ENCODE data around the gene DCUN1D2. TPM values are rescaled to one million over a fixed set of nuclear protein-coding genes. Genes with fewer than 3 reads are reported as not detected.

DCUN1D2 gene
- total RNA-seq, 1 experiment from 2014 or later, result 11.6 TPM

DNA sequence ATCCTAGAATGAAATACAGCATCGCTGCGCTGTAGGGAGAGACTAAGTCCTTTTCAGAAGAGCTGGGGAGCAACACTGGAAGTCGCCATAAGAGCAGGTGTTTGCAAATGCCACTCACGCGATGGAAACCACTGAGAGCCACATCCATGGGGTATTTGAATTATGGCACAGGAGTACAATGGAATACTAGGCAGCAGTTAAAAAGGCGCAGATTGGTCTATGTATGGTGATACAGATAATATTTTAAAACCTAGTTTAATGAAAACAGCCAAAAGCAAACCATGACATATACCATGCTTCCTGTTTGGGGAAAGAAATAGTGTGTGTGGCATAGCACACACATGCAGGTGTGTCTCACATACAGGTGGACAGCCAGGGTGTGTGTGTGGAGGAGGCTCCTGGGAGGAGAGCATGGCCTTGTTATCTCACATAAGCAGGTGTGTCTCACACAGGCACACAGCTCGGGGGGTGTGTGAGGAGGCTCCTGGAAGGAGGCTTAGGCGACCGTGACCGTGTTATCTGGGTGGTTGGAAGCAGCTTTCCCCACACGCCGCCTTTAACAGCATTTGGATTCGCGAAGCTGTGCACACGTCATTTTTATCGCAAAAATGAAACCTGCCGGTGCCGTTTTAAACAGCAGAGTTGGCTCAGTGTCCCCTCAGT, 70.8 kb downstream of the DCUN1D2 start:
- H3K9me3 ChIP-seq (ENCODE audit: low read length), result no peaks in the 10 kb centered on the region
- TF ChIP-seq EZH2 (IDR thresholded peaks at IDR 0.05; ENCODE audit: low read length, unreplicated experiment) (no peak), EZH2phosphoT487 (IDR thresholded peaks at IDR 0.05; ENCODE audit: borderline replicate concordance, low read length) (no peak)
- TF ChIP-seq, protein P1, sequence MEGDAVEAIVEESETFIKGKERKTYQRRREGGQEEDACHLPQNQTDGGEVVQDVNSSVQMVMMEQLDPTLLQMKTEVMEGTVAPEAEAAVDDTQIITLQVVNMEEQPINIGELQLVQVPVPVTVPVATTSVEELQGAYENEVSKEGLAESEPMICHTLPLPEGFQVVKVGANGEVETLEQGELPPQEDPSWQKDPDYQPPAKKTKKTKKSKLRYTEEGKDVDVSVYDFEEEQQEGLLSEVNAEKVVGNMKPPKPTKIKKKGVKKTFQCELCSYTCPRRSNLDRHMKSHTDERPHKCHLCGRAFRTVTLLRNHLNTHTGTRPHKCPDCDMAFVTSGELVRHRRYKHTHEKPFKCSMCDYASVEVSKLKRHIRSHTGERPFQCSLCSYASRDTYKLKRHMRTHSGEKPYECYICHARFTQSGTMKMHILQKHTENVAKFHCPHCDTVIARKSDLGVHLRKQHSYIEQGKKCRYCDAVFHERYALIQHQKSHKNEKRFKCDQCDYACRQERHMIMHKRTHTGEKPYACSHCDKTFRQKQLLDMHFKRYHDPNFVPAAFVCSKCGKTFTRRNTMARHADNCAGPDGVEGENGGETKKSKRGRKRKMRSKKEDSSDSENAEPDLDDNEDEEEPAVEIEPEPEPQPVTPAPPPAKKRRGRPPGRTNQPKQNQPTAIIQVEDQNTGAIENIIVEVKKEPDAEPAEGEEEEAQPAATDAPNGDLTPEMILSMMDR (conservative IDR thresholded peaks at IDR 0.05; ENCODE audit: low read depth, low read length), result no peak
- H3F3A ChIP-seq (ENCODE audit: low read length, unreplicated experiment), result no peaks in the 10 kb centered on the region
- no peaks in the 10 kb centered on the region for H3K27me3 ChIP-seq (ENCODE audit: low read length)
- no peak overlapping the region for H3K4me3 ChIP-seq (ENCODE audit: low read length)
- H3K36me3 ChIP-seq (ENCODE audit: low read depth, low read length), result no peaks in the 10 kb centered on the region
- ATAC-seq, result no peak
- intact Hi-C loops (cut with micrococcal nuclease), result no loop called here
- BruUV-seq (replicated peaks), result no TSS peak
- no peaks in the 10 kb centered on the region for H4K20me1 ChIP-seq (ENCODE audit: low read length)
- H3K4me2 ChIP-seq (ENCODE audit: low read length), result no peak overlapping the region
- no peak overlapping the region for H3K9ac ChIP-seq (ENCODE audit: low read length)
- H3K27ac ChIP-seq (ENCODE audit: low read length), result no peak overlapping the region
- DNase-seq, result no peak
- ChIA-PET POLR2A (ENCODE audit: unreplicated experiment) (interaction anchor here (0.7 kb wide), 1 partner anchor 45 kb away, joined by 4 read pairs; no protein-coding TSS in a partner anchor), CTCF (no interaction called here)
- no peaks in the 10 kb centered on the region for H3K4me1 ChIP-seq (ENCODE audit: insufficient read depth, low read length)
- H2AFZ ChIP-seq (ENCODE audit: low read length), result no peak overlapping the region
- no peaks in the 10 kb centered on the region for H3K79me2 ChIP-seq (ENCODE audit: low read length)
- no peaks in the 10 kb centered on the region for H3K9me2 ChIP-seq (replicated peaks; ENCODE audit: low read length)

DNA sequence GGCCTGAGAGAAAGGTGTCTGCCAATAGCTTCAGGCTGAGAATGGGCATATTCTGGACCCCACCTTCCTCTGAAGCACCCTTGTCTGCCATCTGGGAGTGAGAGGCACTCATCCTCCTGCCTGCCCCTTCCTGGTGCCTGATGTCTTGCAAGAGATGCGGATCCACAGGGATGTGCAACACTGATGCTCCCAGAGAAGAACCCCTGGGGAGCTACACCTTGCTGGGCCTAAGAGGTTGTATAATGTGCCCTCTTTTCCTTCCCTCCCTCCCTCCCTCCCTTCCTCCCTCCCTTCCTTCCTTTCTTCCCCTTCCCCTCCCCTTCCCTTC, 71.8 kb downstream of the DCUN1D2 start:
- no peak overlapping the region for H3K9ac ChIP-seq (ENCODE audit: low read length)
- POLR2A ChIA-PET (ENCODE audit: unreplicated experiment), result interaction anchor here (0.7 kb wide), 1 partner anchor 44 kb away, joined by 4 read pairs; no protein-coding TSS in a partner anchor
- no peaks in the 10 kb centered on the region for H3K79me2 ChIP-seq (ENCODE audit: low read length)
- no peak overlapping the region for H3K27ac ChIP-seq (ENCODE audit: low read length)
- H3K9me3 ChIP-seq (ENCODE audit: low read length), result no peaks in the 10 kb centered on the region
- H2AFZ ChIP-seq (ENCODE audit: low read length), result no peak overlapping the region
- intact Hi-C loops (cut with micrococcal nuclease), result no loop called here
- ATAC-seq (no peak), DNase-seq (no peak)
- H3K4me3 ChIP-seq (ENCODE audit: low read length), result no peak overlapping the region
- no TSS peak for BruUV-seq (replicated peaks)
- no peaks in the 10 kb centered on the region for H3K4me1 ChIP-seq (ENCODE audit: insufficient read depth, low read length)
- no peaks in the 10 kb centered on the region for H3K9me2 ChIP-seq (replicated peaks; ENCODE audit: low read length)
- H3F3A ChIP-seq (ENCODE audit: low read length, unreplicated experiment), result no peaks in the 10 kb centered on the region
- H4K20me1 ChIP-seq (ENCODE audit: low read length), result no peaks in the 10 kb centered on the region
- H3K36me3 ChIP-seq (ENCODE audit: low read depth, low read length), result no peaks in the 10 kb centered on the region
- no peaks in the 10 kb centered on the region for H3K27me3 ChIP-seq (ENCODE audit: low read length)
- TF ChIP-seq, protein P1 (conservative IDR thresholded peaks at IDR 0.05; ENCODE audit: low read depth, low read length), result no peak
- TF ChIP-seq EZH2 (IDR thresholded peaks at IDR 0.05; ENCODE audit: low read length, unreplicated experiment) (no peak), EZH2phosphoT487 (IDR thresholded peaks at IDR 0.05; ENCODE audit: borderline replicate concordance, low read length) (no peak)
- CTCF ChIA-PET, result no interaction called here
- H3K4me2 ChIP-seq (ENCODE audit: low read length), result no peak overlapping the region

DNA sequence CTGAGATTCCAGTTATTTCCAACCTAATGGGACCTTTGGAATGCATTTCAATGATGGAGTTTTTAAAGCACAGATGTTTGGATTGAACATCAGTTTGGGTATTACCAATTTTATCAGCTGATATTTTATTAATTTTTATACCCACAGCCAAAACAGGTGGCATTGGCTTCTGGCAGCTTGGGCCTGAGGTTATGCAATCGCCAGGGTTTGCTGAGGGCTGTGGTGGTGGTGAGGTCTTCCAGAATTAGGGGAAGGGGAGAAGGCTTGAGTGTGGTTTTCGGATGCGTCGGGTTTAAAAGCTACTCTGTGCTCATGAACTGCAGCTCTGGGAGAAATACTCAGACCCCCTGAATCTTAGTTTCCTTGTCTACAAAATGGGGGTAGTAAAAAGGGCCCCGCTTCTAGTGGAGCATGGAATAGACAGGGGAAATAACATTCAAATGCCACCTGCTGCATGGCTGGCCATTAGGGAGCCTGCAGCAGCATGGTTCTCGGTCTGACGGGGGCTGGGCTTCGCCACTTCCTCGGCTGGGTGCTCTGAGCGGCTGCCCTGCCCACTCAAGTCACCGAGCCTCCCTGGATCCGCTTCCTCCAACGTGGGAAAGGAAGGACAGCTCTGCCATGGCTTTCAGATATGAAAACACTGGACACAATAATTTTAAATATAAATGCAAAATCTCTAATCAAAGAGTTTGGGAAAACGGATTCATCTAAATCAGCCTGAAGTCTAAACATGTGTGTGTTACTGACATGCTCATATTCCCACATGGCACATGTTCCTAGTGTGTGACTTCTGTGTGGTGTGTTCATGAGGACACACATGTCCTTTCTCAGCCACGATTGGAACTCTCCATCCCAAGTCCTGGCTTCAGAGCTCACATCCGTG, 72.4 kb downstream of the DCUN1D2 start:
- Histone ChIP-seq H3K27ac (ENCODE audit: low read length) (no peak overlapping the region), H3K27me3 (ENCODE audit: low read length) (no peaks in the 10 kb centered on the region), H3K79me2 (ENCODE audit: low read length) (no peaks in the 10 kb centered on the region), H3K4me3 (ENCODE audit: low read length) (no peak overlapping the region), H2AFZ (ENCODE audit: low read length) (no peak overlapping the region), H3K9me3 (ENCODE audit: low read length) (no peaks in the 10 kb centered on the region), H4K20me1 (ENCODE audit: low read length) (no peaks in the 10 kb centered on the region), H3K9ac (ENCODE audit: low read length) (no peak overlapping the region), H3F3A (ENCODE audit: low read length, unreplicated experiment) (no peaks in the 10 kb centered on the region), H3K4me1 (ENCODE audit: insufficient read depth, low read length) (no peaks in the 10 kb centered on the region), H3K36me3 (ENCODE audit: low read depth, low read length) (no peaks in the 10 kb centered on the region), H3K9me2 (replicated peaks; ENCODE audit: low read length) (no peaks in the 10 kb centered on the region), H3K4me2 (ENCODE audit: low read length) (no peak overlapping the region)
- CTCF ChIA-PET, result no interaction called here
- DNase-seq (no peak), ATAC-seq (no peak)
- TF ChIP-seq EZH2 (IDR thresholded peaks at IDR 0.05; ENCODE audit: low read length, unreplicated experiment) (no peak), EZH2phosphoT487 (IDR thresholded peaks at IDR 0.05; ENCODE audit: borderline replicate concordance, low read length) (no peak)
- TF ChIP-seq, protein P1 (conservative IDR thresholded peaks at IDR 0.05; ENCODE audit: low read depth, low read length), result no peak
- POLR2A ChIA-PET (ENCODE audit: unreplicated experiment), result no interaction called here
- BruUV-seq (replicated peaks), result no TSS peak
- intact Hi-C loops (cut with micrococcal nuclease), result no loop called here

Data from PC-3 (cell line).